Epithelial cell of proximal tubule (primary cell): ENCODE measurements around the gene ARIH1. TPM values are rescaled to one million over a fixed set of nuclear protein-coding genes. Genes with fewer than 3 reads are reported as not detected.

Source experiments
- DNase-seq: peaks from one replicate; pipeline ENCODE4 v3.0.0-alpha.2; 2011; ENCODE audit warnings: low read depth
- H3K4me3 ChIP-seq: 2 replicates; pipeline ENCODE4 v1.5.1; 2011; ENCODE audit warnings: low read depth, mild to moderate bottlenecking, low read length
- CTCF ChIP-seq: conservative IDR thresholded peaks from 2 replicates; pipeline ENCODE4 v1.5.1; 2012; ENCODE audit warnings: low read depth, mild to moderate bottlenecking, low read length
- total RNA-seq: library from RNA; depleted of rRNA; stranded (reverse); fragments of >200 nt; gene quantifications from 2 replicates; pipeline ENCODE4 v1.2.3, GENCODE V29; 2015

ARIH1 gene
- total RNA-seq, 1 donor from 2014 or later = 29.3 TPM

- DNase-seq = no peak
- H3K4me3 ChIP-seq = no peak overlapping the region
- no peak for TF ChIP-seq CTCF
Measured at GRCh38 chr15:72456684-72457083, 17.4 kb upstream of the ARIH1 start.

GRCh38 chr15:72460402-72460801, 13.7 kb upstream of the ARIH1 start:
- no peak overlapping the region for H3K4me3 ChIP-seq
- no peak for DNase-seq
- no peak for TF ChIP-seq CTCF

- TF ChIP-seq CTCF = no peak
- DNase-seq = no peak
- H3K4me3 ChIP-seq = no peak overlapping the region
Measured at GRCh38 chr15:72463702-72464101, 10.4 kb upstream of the ARIH1 start.

- DNase-seq = no peak
- no peak for TF ChIP-seq CTCF
- no peak overlapping the region for H3K4me3 ChIP-seq
Measured at GRCh38 chr15:72464251-72464650, 9.9 kb upstream of the ARIH1 start.

- H3K4me3 ChIP-seq = no peak overlapping the region
- DNase-seq = no peak
- TF ChIP-seq CTCF = no peak
Measured at GRCh38 chr15:72468103-72468502, 6.0 kb upstream of the ARIH1 start.

GRCh38 chr15:72472992-72473610, 1.0 kb upstream of the ARIH1 start:
- peak; percentile 39 for TF ChIP-seq CTCF
- DNase-seq = peak; percentile 16

GRCh38 chr15:72474466-72474911, 359 bp downstream of the ARIH1 start:
- no peak for TF ChIP-seq CTCF
- no peak for DNase-seq
- peak overlapping the region; percentile 84 for H3K4me3 ChIP-seq

More at GRCh38 chr15:72472992-72473610, 1.0 kb upstream of the ARIH1 start:
- peak overlapping the region; percentile 84 for H3K4me3 ChIP-seq
